Hepatocyte (in vitro differentiated cells): ENCODE data around the gene MTARC1. TPM values are rescaled to one million over a fixed set of nuclear protein-coding genes. Genes with fewer than 3 reads are reported as not detected.
A peak's percentile ranks its signal among the peaks of the same experiment; 100 is the strongest.

ENCODE experiments used
- DNase-seq: peaks from one replicate; pipeline ENCODE4 v3.0.0-alpha.2; 2016; ENCODE audit warnings: low spot score
- H2AFZ ChIP-seq: fragments of 200-600 bp; sonication (generic); 2 replicates; pipeline ENCODE4 v1.6.0; 2016; ENCODE audit warnings: antibody characterized with exemption, mild to moderate bottlenecking
- H3K27ac ChIP-seq: fragments of 200-600 bp; sonication (generic); 2 replicates; pipeline ENCODE4 v1.5.1; 2016; ENCODE audit warnings: mild to moderate bottlenecking
- H3K27me3 ChIP-seq: fragments of 200-600 bp; sonication (generic); 2 replicates; pipeline ENCODE4 v1.6.1; 2016
- H3K36me3 ChIP-seq: fragments of 200-600 bp; sonication (generic); replicated peaks from 2 replicates; pipeline ENCODE4 v1.5.1; 2016; ENCODE audit warnings: low read depth; ENCODE audit not compliant: insufficient read depth
- H3K4me1 ChIP-seq: fragments of 200-600 bp; sonication (generic); 2 replicates; pipeline ENCODE4 v1.5.1; 2016; ENCODE audit warnings: mild to moderate bottlenecking, moderate library complexity; ENCODE audit not compliant: insufficient read depth
- H3K4me2 ChIP-seq: fragments of 200-600 bp; sonication (generic); 2 replicates; pipeline ENCODE4 v1.6.0; 2016
- H3K4me3 ChIP-seq: fragments of 200-600 bp; sonication (generic); 2 replicates; pipeline ENCODE4 v1.5.1; 2016; ENCODE audit warnings: mild to moderate bottlenecking
- H3K79me2 ChIP-seq: fragments of 200-600 bp; sonication (generic); 2 replicates; pipeline ENCODE4 v1.6.0; 2017; ENCODE audit warnings: mild to moderate bottlenecking
- H3K9me2 ChIP-seq: fragments of 200-600 bp; sonication (generic); replicated peaks from 2 replicates; pipeline ENCODE4 v1.6.0; 2017; ENCODE audit warnings: mild to moderate bottlenecking; ENCODE audit not compliant: insufficient read depth
- H3K9me3 ChIP-seq: fragments of 200-600 bp; sonication (generic); 2 replicates; pipeline ENCODE4 v1.5.1; 2016; ENCODE audit warnings: low read depth, mild to moderate bottlenecking
- H4K20me1 ChIP-seq: fragments of 200-600 bp; sonication (generic); 2 replicates; pipeline ENCODE4 v1.6.0; 2016; ENCODE audit warnings: mild to moderate bottlenecking; ENCODE audit not compliant: insufficient read depth, poor library complexity, severe bottlenecking
- EZH2 ChIP-seq: fragments of 200-600 bp; sonication (generic); IDR thresholded peaks from 2 replicates; pipeline ENCODE4 v1.6.1; 2016; ENCODE audit warnings: antibody characterized with exemption, mild to moderate bottlenecking, borderline replicate concordance
- EZH2phosphoT487 ChIP-seq: fragments of 200-600 bp; sonication (generic); IDR thresholded peaks from one replicate; pipeline ENCODE4 v1.6.1; 2018; ENCODE audit warnings: antibody characterized with exemption, mild to moderate bottlenecking, low read depth, moderate library complexity; ENCODE audit not compliant: unreplicated experiment, severe bottlenecking
- WGBS: methylation state at CpG from one replicate; pipeline ENCODE4 v1.1.6; 2016; ENCODE audit warnings: low lambda C conversion rate; ENCODE audit errors: missing lambda C conversion rate; 5-methylcytosine and 5-hydroxymethylcytosine counted together
- polyA plus RNA-seq: library from polyadenylated mRNA; unstranded; fragments of >200 nt; fragmentation: Nextera tagmentation; extraction: Ambion mirVana; gene quantifications from 2 replicates; pipeline ENCODE4 v1.2.1, GENCODE V29; 2016
- total RNA-seq: library from RNA; depleted of rRNA; stranded (reverse); fragments of >200 nt; gene quantifications from 2 replicates; pipeline ENCODE4 v1.2.3, GENCODE V29; 2014
- TF ChIP-seq, protein P1 (sequence below): fragments of 200-600 bp; sonication (generic); IDR thresholded peaks from 2 replicates; pipeline ENCODE4 v1.5.1; 2016; ENCODE audit warnings: antibody characterized with exemption, mild to moderate bottlenecking; ENCODE audit not compliant: poor library complexity

MTARC1 gene
- total and polyA plus RNA-seq, 2 experiments from 2014 or later: 15.8 to 24.0 TPM

DNA sequence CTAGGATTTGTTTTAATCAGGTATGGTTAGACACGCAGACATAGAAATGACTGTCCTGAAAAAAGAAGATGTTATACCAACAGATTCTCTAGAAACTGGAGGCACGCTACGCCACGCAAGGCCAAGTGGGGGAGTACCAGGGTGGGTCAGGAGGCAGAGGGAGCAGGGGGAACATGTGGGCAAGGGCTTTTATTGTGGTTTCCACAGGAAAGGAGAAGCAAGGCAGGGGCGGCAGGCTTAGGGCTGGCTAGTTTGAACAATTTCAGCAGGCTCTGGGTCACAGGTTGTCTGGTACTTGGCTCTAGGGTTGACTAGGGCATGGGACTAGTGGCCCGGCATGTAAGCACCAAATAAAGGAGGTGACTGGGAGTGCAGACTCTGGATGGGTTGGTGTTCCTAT is 31.4 kb upstream of the MTARC1 start:
- Histone ChIP-seq H3K4me3 (no peak overlapping the region), H4K20me1 (peaks cover 5% of the 10 kb centered on the region), H3K9me3 (no peaks in the 10 kb centered on the region), H2AFZ (no peak overlapping the region), H3K4me1 (peaks cover 12% of the 10 kb centered on the region), H3K27me3 (no peaks in the 10 kb centered on the region), H3K79me2 (peaks cover 36% of the 10 kb centered on the region), H3K9me2 (no peaks in the 10 kb centered on the region), H3K4me2 (no peak overlapping the region), H3K36me3 (no peaks in the 10 kb centered on the region), H3K27ac (no peak overlapping the region)
- DNase-seq: no peak
- TF ChIP-seq, protein P1, sequence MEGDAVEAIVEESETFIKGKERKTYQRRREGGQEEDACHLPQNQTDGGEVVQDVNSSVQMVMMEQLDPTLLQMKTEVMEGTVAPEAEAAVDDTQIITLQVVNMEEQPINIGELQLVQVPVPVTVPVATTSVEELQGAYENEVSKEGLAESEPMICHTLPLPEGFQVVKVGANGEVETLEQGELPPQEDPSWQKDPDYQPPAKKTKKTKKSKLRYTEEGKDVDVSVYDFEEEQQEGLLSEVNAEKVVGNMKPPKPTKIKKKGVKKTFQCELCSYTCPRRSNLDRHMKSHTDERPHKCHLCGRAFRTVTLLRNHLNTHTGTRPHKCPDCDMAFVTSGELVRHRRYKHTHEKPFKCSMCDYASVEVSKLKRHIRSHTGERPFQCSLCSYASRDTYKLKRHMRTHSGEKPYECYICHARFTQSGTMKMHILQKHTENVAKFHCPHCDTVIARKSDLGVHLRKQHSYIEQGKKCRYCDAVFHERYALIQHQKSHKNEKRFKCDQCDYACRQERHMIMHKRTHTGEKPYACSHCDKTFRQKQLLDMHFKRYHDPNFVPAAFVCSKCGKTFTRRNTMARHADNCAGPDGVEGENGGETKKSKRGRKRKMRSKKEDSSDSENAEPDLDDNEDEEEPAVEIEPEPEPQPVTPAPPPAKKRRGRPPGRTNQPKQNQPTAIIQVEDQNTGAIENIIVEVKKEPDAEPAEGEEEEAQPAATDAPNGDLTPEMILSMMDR: no peak
- no peak for TF ChIP-seq EZH2
- no peak for TF ChIP-seq EZH2phosphoT487
- WGBS: 96% methylated on average over 6 of the region's 6 CpGs

DNA sequence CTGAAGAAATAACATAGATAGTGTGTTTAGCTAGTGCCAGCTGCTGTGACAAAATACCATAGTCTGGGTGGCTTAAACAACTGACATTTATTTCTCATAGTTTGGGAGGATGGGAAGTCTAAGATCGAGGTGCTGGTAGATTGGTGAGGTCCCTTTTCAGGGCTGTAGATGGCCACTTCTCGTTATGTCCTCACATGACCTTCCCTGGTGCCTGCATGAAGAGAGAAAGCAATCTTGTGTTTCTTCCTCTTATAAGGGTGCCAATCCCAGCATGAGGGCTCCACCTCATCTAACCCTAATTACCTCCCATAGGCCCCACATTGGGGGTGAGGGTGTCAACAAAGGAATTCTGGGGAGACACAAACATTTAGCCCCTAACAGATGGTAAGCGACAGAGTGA is 29.3 kb upstream of the MTARC1 start:
- no peak for TF ChIP-seq EZH2phosphoT487
- TF ChIP-seq EZH2: no peak
- TF ChIP-seq, protein P1: no peak
- no peak for DNase-seq
- no peak overlapping the region for H2AFZ ChIP-seq
- no peaks in the 10 kb centered on the region for H3K9me3 ChIP-seq
- H3K79me2 ChIP-seq: peaks cover 18% of the 10 kb centered on the region
- no peak overlapping the region for H3K4me2 ChIP-seq
- no peak overlapping the region for H3K4me3 ChIP-seq
- H3K4me1 ChIP-seq: peaks cover 4% of the 10 kb centered on the region
- 100% methylated on average over 3 of the region's 3 CpGs for WGBS
- peaks cover 3% of the 10 kb centered on the region for H4K20me1 ChIP-seq
- H3K27ac ChIP-seq: no peak overlapping the region
- H3K27me3 ChIP-seq: no peaks in the 10 kb centered on the region
- no peaks in the 10 kb centered on the region for H3K9me2 ChIP-seq
- H3K36me3 ChIP-seq: no peaks in the 10 kb centered on the region

DNA sequence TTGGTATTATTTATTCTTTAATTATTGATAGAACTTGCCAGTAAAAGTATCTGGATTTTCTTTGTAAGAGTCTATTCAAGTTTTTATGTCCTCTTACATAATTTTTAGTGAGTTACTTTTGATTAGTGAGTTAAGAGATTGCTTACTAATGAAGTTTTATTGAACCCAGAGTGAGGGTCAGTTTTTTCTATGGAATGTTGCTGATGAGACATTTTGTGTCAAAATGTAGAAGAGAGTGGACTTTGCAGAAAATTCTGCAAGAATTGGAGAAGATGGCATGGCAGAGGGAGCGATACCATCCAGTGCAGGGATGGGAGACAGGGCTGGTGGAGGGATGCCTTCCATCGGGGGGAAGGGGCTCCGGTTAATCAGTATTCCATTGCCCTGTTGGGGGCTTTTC is 27.6 kb upstream of the MTARC1 start:
- H3K4me3 ChIP-seq: no peak overlapping the region
- no peaks in the 10 kb centered on the region for H3K36me3 ChIP-seq
- H4K20me1 ChIP-seq: no peaks in the 10 kb centered on the region
- no peak overlapping the region for H3K4me2 ChIP-seq
- no peaks in the 10 kb centered on the region for H3K27me3 ChIP-seq
- H3K4me1 ChIP-seq: peaks cover 4% of the 10 kb centered on the region
- peaks cover 4% of the 10 kb centered on the region for H3K79me2 ChIP-seq
- H3K27ac ChIP-seq: no peak overlapping the region
- H2AFZ ChIP-seq: no peak overlapping the region
- no peaks in the 10 kb centered on the region for H3K9me2 ChIP-seq
- 98% methylated on average over 3 of the region's 3 CpGs for WGBS
- DNase-seq: no peak
- TF ChIP-seq EZH2: no peak
- H3K9me3 ChIP-seq: no peaks in the 10 kb centered on the region

DNA sequence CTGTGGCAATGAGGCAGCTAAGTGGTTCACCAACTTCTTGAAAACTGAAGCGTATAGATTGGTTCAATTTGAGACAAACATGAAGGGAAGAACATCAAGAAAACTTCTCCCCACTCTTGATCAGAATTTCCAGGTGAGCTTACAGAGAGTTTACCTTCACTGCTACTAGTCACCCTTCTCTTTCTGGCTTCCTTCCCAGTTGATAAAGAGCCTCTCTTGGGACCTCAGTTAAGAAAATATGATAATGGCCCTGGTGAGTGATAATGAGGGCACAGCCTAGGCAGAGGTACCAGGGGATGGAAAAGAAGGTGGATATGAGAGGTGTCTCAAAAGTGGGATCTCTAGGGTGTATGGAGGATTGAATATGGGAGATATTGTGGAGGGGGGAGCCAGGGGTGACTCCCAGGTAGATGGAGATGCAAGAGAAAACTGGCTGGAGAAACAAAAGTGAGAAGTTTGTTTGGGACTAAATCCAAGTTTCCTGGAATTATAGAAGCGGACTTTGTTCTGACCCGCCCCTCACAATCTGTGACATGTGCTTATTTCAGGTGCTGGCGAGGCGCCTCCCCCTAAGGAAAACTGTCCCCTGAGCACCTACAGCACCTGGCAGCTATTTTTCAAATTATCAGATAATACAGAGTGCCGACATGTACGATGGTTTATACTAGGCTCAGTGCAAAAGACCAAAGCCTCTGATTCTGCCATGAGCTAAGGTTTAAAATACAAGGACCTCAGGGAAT is 24.9 kb upstream of the MTARC1 start:
- Histone ChIP-seq H3K27ac (peak overlapping the region; percentile 37), H3K9me2 (no peaks in the 10 kb centered on the region), H3K4me2 (no peak overlapping the region), H3K27me3 (no peaks in the 10 kb centered on the region), H2AFZ (no peak overlapping the region), H3K79me2 (no peaks in the 10 kb centered on the region), H4K20me1 (no peaks in the 10 kb centered on the region), H3K36me3 (no peaks in the 10 kb centered on the region), H3K9me3 (no peaks in the 10 kb centered on the region), H3K4me1 (peaks cover 4% of the 10 kb centered on the region), H3K4me3 (no peak overlapping the region)
- DNase-seq: no peak
- TF ChIP-seq, protein P1: no peak
- TF ChIP-seq EZH2phosphoT487: no peak
- no peak for TF ChIP-seq EZH2
- WGBS: 84% methylated on average over 7 of the region's 7 CpGs
